Activated CD4-positive, alpha-beta T cell treated with anti-CD3 and anti-CD28 coated beads, Interleukin-2, amount 50 U/mL, for 48 hours (primary cell): Measurements from ENCODE around the gene SCG5.
A peak's percentile ranks its signal among the peaks of the same experiment; 100 is the strongest.

Source experiments
- DNase-seq, 2 experiments: peaks; one replicate each; pipeline ENCODE4 v3.0.0-alpha.2; 2020

Gene SCG5

GRCh38 chr15:32692286-32692685 is 50.8 kb downstream of the SCG5 start:
- DNase-seq: no peak

DNA sequence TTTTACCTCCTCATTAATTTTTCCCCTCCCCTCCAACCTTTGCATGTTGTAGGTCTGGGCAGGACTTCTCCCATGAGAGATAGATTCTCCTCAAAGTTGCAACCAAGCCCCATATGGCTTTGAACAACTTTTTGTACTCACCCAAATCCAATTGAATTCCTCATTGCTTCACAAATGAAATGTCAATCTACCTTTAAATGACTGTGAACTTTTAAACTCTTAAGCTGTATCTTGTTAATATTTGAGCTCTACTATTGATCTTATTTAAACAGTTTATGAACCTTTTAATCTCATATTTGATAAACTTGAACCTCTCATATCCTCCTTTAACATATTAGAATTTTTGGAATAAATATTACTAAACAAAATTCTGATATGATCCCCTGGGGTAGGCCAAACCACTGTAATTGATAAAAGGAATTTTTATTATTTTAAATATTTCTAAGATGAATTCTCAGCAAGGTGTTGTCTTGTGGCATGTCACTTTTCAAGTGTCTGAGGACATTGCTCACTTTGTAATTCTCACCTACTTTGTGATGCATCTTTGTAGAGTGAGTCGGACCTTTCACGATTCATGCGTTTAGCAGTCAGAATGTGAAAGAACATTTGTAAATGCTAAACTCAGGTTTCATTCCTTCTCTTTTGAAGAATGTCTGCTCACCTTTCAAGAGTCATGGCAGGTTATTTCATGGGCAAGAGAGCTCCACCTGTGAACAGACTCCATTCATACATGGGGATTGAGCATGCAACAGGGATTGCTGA is 52.9 kb downstream of the SCG5 start:
- DNase-seq: no peak

- no peak for DNase-seq
Measured at GRCh38 chr15:32698773-32699390, 57.4 kb downstream of the SCG5 start.

DNA sequence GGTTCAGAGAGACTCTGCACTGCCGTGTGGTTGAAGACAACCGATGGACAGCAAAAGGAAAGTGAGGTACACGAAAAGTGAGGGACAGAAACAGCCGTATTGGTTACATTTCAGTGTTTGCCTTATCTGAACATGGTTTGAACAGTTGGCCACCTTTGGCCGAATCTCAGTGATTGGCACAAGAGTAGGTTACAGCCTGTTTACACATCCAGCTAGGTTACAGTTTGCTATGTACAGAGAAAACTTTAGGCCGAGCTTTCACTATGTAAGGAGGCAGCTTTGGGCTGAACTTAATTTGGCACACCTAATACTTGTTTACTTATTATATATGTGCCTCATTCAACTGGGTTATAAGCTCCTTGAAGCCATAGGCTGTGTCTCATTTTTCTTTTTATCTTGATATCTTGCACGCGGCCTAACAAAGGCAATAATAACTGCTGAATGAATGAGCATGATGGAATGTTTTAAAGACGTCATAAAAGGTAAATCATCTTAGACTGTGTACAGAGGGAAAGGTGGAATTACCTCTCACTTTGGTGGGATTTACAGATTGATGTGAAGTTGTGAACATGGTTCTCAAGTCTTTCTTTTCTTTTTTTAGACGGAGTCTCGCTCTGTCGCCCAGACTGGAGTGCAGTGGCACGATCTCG is 59.1 kb downstream of the SCG5 start:
- DNase-seq: no peak

GRCh38 chr15:32701863-32702262 is 60.4 kb downstream of the SCG5 start:
- DNase-seq: no peak

DNA sequence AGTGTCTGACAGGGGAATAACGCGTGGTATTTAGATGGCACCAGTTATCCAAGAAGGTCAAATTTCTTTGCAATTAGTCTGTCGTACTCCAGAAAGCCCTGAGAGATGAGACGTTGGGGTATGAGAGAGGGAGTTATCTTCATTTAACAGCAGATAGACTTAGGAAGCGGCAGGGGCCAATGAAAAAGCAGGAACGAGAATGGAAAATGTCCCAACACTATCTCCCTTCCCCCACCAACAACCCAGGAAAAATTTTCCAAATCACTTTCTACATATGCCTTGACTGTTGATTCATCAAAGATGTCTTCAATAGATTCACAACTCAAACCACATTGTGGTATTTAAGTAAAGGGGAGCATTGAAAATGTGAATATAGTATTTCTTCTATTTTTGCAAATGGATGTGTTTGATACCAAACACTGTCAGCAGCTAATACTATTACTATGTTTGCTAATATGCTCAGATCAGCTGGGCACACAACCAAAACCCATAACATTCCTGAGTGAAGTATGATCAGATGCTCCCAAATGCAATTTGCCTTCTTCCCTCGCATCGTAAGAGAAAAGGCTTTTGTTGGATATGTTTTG is 63.0 kb downstream of the SCG5 start:
- no peak for DNase-seq

GRCh38 chr15:32705446-32705845 is 63.9 kb downstream of the SCG5 start:
- DNase-seq: no peak

GRCh38 chr15:32706704-32707103 is 65.2 kb downstream of the SCG5 start:
- no peak for DNase-seq

DNA sequence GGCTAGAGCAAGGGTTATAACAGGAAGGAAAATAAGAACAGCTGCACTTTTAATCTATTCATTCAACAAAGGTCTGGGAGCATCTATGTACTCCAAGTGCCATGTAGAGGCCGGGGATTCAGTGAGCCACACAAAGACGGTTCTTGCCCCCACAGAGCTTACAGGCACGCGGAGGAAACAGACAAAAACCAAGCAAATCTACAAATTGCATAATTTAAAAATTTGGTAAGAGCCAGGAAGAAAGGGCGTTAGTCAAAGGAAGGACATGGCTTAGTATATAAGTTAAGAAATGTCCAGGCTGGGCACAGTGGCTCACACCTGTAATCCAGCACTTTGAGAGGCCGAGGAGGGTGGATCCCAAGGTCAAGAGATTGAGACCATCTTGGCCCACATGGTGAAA is 65.9 kb downstream of the SCG5 start:
- DNase-seq: no peak

DNA sequence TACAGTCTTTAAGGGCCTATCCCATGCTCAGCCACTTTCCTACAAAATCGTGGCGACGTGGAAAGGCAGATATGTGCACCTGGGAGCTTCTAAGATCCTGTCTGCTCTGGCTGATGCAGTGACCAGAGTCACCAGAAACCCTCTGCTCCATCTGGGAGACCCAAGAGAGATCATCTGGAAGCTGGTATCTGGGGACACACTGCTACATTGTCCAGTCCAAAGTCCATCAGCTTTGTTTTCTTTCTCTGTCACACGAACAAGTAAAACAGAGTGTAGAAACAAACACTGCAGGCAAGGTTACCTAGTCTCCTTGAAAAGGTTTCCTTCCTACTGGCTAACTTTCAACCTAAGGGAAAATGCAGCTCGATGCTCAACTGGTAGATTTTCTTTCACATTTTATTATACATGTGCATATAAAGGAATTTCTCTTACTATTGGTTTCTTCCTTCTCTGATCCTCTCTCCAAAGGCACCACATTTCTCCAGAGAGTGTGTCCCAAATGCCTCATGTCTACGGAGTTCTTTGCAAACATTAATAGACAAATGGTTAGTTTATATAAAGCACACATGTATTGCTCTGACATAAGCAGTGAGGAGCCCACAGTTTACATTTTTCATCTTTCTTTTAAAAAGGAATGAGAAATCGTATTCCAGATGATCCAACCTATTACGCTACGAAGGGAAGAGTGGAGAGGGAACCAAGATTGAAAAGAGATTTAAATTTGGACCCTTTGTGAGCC is 68.0 kb downstream of the SCG5 start:
- no peak for DNase-seq

DNA sequence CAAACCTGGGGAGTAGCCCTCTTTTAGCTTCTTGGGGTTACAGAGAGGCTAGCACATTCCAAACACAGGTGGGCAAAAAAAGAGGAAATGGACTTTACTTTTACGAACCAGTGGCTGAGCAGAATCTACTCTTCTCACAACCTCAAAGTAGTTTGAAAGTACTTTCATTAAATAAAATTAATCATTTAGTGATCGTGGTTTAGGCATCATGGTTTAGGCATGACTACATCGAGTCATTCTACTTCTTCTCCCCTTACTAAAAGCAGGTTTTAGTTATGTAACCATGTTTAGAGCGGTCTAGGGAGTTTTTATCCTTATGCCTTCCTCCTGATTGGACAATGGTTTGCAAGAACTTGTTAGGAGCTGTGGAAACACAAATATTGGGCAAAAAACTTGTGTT is 73.8 kb downstream of the SCG5 start:
- no peak for DNase-seq

- no peak for DNase-seq
Measured at GRCh38 chr15:32716216-32716914, 74.9 kb downstream of the SCG5 start.

DNA sequence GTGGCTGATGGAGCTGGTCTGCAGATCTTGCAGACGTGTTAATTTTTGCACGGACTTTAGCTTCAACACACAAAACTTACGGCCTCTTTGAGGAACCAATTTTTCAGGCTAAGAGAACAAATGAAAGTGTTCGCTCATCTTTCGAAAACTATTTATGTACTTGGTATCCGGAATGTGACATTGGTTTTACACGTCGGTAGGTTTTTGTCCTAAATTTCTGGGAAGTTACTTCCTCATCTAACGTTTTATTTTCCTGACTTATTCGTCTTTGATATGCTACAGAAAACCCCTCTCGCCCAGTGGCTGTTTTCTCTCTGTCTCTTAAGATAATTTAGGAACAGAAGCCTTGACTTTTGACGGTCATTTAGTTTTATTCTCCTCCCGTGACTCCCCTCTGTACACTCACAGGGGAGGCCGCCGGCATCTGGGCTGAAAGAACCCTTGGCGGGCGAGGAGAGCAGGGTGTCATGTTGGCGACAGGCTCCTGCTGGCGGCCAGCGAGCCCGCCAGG is 75.5 kb downstream of the SCG5 start:
- DNase-seq: no peak

DNA sequence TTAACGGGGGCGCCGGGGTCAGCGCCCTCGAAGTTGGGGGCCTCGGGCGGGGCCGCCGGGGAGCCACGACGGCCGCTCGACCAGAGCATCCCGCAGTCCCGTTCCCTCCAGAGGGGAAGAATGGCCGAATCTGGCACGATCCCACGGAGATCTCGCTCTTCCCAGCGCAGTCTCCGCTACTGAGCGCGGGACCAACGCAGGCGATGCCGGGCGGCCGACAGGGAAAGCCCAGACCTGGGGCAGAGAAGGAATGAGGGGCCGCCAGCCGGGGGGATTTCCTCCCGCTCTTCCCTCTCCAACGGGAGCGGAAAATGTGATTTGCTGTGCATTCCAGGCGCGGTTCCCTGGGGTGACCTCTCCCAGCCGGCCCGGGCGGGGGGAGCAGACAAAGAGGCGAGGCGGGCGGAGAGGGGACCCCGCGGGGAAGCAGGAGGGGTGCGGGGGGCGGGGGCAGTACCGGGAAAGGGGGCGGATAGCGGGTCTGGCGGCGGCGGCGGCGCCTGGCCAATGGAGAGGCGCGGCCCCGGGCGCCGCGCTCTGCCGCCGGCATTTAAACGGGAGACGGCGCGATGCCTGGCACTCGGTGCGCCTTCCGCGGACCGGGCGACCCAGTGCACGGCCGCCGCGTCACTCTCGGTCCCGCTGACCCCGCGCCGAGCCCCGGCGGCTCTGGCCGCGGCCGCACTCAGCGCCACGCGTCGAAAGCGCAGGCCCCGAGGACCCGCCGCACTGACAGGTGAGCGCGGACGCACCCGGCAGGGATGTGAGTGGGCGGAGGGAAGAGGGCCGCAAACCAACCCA is 76.1 kb downstream of the SCG5 start, which contains the start of gene GREM1:
Gene GREM1, plus strand, starts transcription at position 579 of the 801 bp plus-strand sequence. CDS start 12,687 bp downstream, outside the sequence.
- DNase-seq: peak in 1 of 2 experiments; percentile 3

DNA sequence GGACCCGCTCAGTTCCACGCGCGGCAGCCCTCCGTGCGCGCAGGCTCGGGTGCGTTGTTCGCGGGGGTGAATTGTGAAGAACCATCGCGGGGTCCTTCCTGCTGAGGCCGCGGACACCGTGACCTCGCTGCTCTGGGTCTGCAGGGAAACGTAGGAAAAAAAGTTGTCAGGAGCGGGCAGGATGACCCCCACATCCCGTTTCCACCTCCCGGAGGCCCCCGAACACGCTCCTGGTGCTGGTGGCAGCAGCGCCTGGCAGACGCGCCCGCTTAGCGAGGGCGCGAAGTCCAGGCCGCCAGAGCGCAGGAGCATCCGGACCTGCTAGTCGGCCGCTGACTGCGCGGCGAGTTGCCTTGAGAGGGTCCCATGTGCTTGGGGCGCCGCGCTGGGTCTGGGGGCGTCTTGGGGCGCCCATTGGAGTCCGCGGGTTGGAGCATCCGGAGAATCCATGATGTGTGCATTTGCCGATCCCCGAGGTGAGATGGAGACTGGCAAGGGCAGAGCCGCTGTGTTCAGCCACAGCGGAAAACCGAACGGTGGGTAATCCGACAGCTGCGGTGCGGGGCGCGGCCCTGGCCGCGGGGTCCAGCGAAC is 76.8 kb downstream of the SCG5 start:
- DNase-seq: peak in 1 of 2 experiments; percentile 5

DNA sequence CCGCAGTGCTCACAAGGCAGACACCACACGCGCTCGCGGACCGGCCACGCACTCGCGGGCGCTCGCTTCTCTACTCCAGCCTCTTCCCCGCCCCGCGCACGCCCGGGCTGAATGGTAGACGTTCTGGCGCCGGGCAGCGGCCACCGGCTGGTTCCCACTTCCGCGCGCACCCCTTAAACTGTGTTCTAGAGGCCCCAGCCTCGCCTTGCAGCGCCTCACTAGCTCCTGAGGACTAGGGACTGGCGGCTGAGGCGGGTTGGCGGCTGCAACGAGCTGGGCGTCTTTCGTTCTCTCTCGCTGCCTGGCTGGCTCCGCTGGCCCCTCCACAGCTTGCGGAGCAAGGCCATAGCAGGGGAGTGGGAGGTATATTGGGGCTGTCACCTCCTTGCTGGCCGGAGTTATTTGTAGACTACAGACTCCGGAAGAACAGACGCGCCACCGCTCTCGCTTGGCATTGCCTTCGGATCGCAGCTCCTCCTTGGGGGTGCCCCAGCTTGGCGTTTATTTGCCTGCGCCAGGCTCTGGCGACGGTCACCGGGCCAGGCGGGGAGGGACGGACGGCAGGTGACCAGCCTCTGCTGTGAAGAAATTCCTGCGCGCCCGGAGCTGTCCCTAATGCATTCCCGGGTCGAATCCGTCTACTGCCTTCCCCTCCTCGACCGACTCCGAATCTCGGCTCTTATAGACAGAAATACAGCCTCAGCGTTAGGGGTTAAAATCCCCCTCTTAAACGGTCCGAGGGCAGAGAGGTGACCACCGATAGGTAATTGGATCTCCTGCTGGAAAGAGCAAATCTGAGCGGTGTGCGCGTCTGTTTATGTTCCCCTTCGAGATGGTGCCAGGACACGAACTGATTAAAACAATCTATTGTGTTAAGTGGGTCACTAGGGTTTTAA is 77.6 kb downstream of the SCG5 start:
- DNase-seq: peak in 1 of 2 experiments; percentile 13

- DNase-seq: no peak
Measured at GRCh38 chr15:32721596-32721995, 80.1 kb downstream of the SCG5 start.

DNA sequence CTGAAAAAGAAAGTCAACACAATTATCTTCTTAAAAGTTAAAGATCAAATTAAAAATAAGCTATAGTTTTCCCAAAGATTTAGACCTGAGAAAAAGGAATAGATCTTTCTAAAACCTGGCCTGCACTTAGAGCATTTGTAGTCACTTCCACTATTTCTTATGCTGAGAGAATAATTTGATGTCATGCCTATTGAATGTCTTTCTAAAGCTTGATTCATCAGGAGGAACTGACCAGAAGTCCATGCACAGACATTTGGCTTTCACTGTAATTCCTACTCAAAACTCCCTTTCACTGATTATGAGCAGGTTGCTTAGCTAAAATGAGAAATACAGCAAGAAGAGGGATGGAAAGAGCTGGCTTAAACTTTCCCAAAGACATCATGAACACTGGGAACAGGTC is 80.6 kb downstream of the SCG5 start:
- no peak for DNase-seq

DNA sequence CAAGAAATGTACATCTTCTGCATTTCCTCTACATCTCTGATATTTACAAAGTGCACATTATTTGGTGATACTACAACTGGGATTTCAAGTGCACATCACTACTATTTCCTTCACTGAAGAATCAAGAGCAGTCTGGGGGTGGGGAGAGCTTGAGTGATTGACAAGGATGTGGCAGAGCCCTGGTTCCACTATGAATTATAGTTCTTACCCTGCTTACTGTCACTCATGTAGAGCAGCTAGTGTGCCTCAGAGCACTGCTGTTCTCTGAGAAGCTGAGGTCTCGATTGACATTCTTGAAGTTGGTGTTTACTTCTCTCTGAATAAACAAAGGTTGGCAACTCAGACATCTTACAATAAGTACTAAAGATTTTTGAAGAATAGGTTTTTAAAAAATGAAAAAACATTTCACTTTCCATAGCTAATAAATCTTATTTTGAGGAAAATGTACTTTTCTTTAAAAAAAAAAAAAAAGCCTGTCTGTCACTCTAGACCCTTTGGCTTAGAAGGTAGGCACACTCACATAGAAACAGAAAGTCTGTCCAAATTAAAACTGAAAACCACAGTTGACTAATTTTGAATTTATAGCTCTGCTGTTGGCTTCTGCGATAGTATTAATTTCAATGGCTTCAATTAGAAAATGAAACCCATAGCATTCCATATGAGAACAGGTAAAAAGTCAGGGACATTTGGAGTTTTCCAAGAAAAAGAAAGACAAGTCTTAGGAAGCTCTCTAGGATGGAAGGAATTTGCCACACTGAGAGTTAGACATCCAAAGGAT is 81.8 kb downstream of the SCG5 start:
- no peak for DNase-seq
